Subcutaneous adipose tissue (tissue), 4 donors: Measurements from ENCODE around the gene CLRN2. TPM values are rescaled to one million over a fixed set of nuclear protein-coding genes. Genes with fewer than 3 reads are reported as not detected.

Experiments used
- CTCF ChIP-seq: fragments of 450-650 bp; IDR thresholded peaks from one replicate; pipeline ENCODE4 v1.5.1; 2016; ENCODE audit warnings: low read depth, mild to moderate bottlenecking, control low read depth, antibody characterized with exemption, moderate library complexity
- total RNA-seq, 4 donors: library from RNA; depleted of rRNA; stranded (reverse); fragments of >200 nt; gene quantifications; one replicate each; pipeline ENCODE4 v1.1.0, GENCODE V29; 2016

The CLRN2 gene
- total RNA-seq, 4 donors from 2014 or later: not detected

GRCh38 chr4:17492058-17492741, 22.8 kb upstream of the CLRN2 start:
- no peak for TF ChIP-seq CTCF

GRCh38 chr4:17492876-17493275, 22.1 kb upstream of the CLRN2 start:
- no peak for TF ChIP-seq CTCF

GRCh38 chr4:17493619-17494018, 21.3 kb upstream of the CLRN2 start:
- no peak for TF ChIP-seq CTCF

- TF ChIP-seq CTCF: no peak
Observed at GRCh38 chr4:17494258-17495190, 20.4 kb upstream of the CLRN2 start.

- no peak for TF ChIP-seq CTCF
Observed at GRCh38 chr4:17497890-17498523, 17.0 kb upstream of the CLRN2 start.

GRCh38 chr4:17500574-17500973, 14.4 kb upstream of the CLRN2 start:
- no peak for TF ChIP-seq CTCF

GRCh38 chr4:17502756-17503155, 12.2 kb upstream of the CLRN2 start:
- TF ChIP-seq CTCF: no peak
